ENCODE data around the gene PRKAR1A.

The PRKAR1A gene

DNA sequence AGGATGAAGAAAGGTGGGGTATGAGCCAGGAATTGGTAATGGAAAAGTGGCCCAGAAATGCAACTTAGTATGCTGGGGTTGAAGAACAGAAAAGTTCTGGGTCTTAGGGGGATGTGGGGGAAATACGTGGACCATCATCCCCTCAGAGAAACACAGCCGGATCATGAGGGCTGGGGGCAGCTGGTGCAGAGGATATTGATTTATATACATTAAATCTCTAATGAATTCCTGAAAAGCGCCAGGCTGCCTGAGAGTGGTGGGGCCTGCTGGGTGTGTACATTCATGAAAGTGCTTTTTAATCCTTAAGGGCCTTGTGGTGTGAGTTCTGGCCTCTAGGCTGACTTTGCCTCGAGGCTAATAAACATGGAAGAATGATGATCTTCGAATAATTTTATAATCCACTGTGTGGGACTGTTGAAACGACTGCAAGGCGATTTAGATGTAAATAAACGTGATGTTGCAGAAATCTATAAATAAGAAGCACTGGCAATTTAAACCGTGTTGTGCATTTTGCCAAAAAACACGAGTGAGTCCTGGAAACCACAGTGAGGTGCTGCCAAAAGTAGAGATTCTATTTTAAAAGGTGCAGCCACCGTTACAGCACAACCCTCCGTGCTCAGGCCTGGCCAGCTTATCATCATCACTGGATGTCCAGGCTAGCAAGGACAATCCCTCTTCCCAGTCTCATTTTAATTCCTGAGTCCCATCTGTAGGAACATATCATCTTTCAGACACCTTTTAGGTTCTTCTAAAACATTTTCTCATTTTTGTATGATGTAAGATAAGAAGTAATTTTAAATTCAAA lies 32.1 kb downstream of the PRKAR1A start:
- Histone ChIP-seq H3K36me3 (ENCODE audit: control insufficient read depth in 2 of 2, insufficient read depth in 1 of 2, low read length in 2 of 2) (peaks cover 0 to 15% of the 10 kb centered on the region in 2 experiments; a peak in 1 of 3 replicates), H3K4me1 (ENCODE audit: control insufficient read depth, insufficient read depth, low read length) (no peaks in the 10 kb centered on the region), H3K9me3 (ENCODE audit: control insufficient read depth, insufficient read depth, low read depth, low read length) (no peaks in the 10 kb centered on the region), H3K4me3 (ENCODE audit: low read depth, low read length) (no peak overlapping the region), H3K27ac (ENCODE audit: extremely low read depth, low read depth, low read length) (no peak overlapping the region)
- ChIA-PET POLR2A (no interaction called here), CTCF (no interaction called here)
- TF ChIP-seq FEZF1 (tag by site-specific recombination; IDR thresholded peaks at IDR 0.05) (no peak), ZNF473 (tag by site-specific recombination; IDR thresholded peaks at IDR 0.05) (no peak), ZFP3 (tag by site-specific recombination; IDR thresholded peaks at IDR 0.05; ENCODE audit: low read depth) (no peak), ZNF560 (tag by site-specific recombination; IDR thresholded peaks at IDR 0.05; ENCODE audit: borderline replicate concordance) (no peak), GFI1B (tag by site-specific recombination; IDR thresholded peaks at IDR 0.05) (no peak), ZNF623 (tag by site-specific recombination; IDR thresholded peaks at IDR 0.05) (no peak), ZNF324 (tag by site-specific recombination; IDR thresholded peaks at IDR 0.05) (no peak), GLI4 (tag by site-specific recombination; IDR thresholded peaks at IDR 0.05) (no peak), ZNF677 (tag by site-specific recombination; IDR thresholded peaks at IDR 0.05) (no peak), ZNF843 (tag by site-specific recombination; IDR thresholded peaks at IDR 0.05) (no peak), ZBTB8A (tag by site-specific recombination; IDR thresholded peaks at IDR 0.05) (no peak), SP7 (tag by site-specific recombination; IDR thresholded peaks at IDR 0.05) (no peak), RBAK (tag by site-specific recombination; IDR thresholded peaks at IDR 0.05) (no peak), HOXC10 (CRISPR knock-in tag; IDR thresholded peaks at IDR 0.05) (no peak), ZNF146 (tag by site-specific recombination; IDR thresholded peaks at IDR 0.05) (no peak), ZNF629 (tag by site-specific recombination; IDR thresholded peaks at IDR 0.05) (no peak), ZFHX2 (tag by site-specific recombination; conservative IDR thresholded peaks at IDR 0.05) (no peak), ZNF707 (tag by site-specific recombination; IDR thresholded peaks at IDR 0.05) (no peak)
- TF ChIP-seq, protein P1, sequence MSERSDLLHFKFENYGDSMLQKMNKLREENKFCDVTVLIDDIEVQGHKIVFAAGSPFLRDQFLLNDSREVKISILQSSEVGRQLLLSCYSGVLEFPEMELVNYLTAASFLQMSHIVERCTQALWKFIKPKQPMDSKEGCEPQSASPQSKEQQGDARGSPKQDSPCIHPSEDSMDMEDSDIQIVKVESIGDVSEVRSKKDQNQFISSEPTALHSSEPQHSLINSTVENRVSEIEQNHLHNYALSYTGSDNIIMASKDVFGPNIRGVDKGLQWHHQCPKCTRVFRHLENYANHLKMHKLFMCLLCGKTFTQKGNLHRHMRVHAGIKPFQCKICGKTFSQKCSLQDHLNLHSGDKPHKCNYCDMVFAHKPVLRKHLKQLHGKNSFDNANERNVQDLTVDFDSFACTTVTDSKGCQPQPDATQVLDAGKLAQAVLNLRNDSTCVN (tag by site-specific recombination; optimal IDR thresholded peaks at IDR 0.05), result no peak
- TF ChIP-seq, protein P2, sequence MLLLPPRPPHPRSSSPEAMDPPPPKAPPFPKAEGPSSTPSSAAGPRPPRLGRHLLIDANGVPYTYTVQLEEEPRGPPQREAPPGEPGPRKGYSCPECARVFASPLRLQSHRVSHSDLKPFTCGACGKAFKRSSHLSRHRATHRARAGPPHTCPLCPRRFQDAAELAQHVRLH (tag by site-specific recombination; IDR thresholded peaks at IDR 0.05), result no peak

DNA sequence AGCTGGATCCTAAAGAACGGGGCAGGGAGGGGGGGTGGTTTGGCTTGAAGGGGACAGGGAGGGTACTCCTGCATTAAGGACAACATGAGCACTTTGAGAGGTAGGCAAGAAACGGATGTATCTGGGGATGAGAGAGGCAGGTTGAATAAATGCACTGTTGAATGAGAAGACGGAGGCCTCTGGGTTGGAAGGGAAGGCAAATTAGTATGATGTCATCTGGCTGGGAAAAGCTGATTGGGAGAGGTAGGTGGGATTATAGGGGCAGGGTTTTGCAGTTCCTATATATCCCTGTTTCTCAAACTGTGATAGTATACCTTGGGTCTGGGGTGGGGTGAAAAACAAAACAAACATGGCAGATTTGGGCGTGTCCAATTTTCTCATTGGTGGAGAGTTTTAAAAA lies 44.3 kb downstream of the PRKAR1A start:
- Histone ChIP-seq H3K4me3 (ENCODE audit: low read depth, low read length) (no peak overlapping the region), H3K9me3 (ENCODE audit: control insufficient read depth, insufficient read depth, low read depth, low read length) (no peaks in the 10 kb centered on the region), H3K27ac (ENCODE audit: extremely low read depth, low read depth, low read length) (no peak overlapping the region), H3K4me1 (ENCODE audit: control insufficient read depth, insufficient read depth, low read length) (no peaks in the 10 kb centered on the region), H3K36me3 (ENCODE audit: control insufficient read depth in 2 of 2, insufficient read depth in 1 of 2, low read length in 2 of 2) (no peaks in the 10 kb centered on the region)
- TF ChIP-seq, protein P3, sequence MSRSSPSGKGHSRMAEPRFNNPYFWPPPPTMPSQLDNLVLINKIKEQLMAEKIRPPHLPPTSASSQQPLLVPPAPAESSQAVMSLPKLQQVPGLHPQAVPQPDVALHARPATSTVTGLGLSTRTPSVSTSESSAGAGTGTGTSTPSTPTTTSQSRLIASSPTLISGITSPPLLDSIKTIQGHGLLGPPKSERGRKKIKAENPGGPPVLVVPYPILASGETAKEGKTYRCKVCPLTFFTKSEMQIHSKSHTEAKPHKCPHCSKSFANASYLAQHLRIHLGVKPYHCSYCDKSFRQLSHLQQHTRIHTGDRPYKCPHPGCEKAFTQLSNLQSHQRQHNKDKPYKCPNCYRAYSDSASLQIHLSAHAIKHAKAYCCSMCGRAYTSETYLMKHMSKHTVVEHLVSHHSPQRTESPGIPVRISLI (tag by site-specific recombination; IDR thresholded peaks at IDR 0.05), result no peak
- TF ChIP-seq, protein P4, sequence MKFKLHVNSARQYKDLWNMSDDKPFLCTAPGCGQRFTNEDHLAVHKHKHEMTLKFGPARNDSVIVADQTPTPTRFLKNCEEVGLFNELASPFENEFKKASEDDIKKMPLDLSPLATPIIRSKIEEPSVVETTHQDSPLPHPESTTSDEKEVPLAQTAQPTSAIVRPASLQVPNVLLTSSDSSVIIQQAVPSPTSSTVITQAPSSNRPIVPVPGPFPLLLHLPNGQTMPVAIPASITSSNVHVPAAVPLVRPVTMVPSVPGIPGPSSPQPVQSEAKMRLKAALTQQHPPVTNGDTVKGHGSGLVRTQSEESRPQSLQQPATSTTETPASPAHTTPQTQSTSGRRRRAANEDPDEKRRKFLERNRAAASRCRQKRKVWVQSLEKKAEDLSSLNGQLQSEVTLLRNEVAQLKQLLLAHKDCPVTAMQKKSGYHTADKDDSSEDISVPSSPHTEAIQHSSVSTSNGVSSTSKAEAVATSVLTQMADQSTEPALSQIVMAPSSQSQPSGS (tag by site-specific recombination; IDR thresholded peaks at IDR 0.05; ENCODE audit: low read depth), result peak; percentile 64
- ChIA-PET CTCF (interaction anchor here (0.6 to 1.3 kb wide), 2 partner anchors 16 to 57 kb away, joined by 3 read pairs; no protein-coding TSS in a partner anchor), POLR2A (no interaction called here)

Data from HEK293 (cell line).